Thymus (tissue), 11 donors: ENCODE data around the gene SCRN1. TPM values are rescaled to one million over a fixed set of nuclear protein-coding genes. Genes with fewer than 3 reads are reported as not detected.

Experiments used
- DNase-seq, 9 donors: peaks; one replicate each; pipeline ENCODE4 v3.0.0-alpha.2; 2013; ENCODE audit warnings: low spot score in 9 of 9, low read depth in 6 of 9, missing footprints in 1 of 9
- H3K27ac ChIP-seq, 2 donors: one replicate each; pipeline ENCODE4 v1.5.1; 2013; ENCODE audit warnings: control low read depth in 1 of 2, low read depth in 1 of 2, low read length in 1 of 2, mild to moderate bottlenecking in 1 of 2, moderate library complexity in 1 of 2
- H3K27me3 ChIP-seq, 2 donors: one replicate each; pipeline ENCODE4 v1.5.1; 2013; ENCODE audit warnings: low read length in 1 of 2; ENCODE audit not compliant: control insufficient read depth in 2 of 2, insufficient read depth in 1 of 2
- H3K36me3 ChIP-seq, 2 donors: one replicate each; pipeline ENCODE4 v1.5.1; 2013; ENCODE audit warnings: low read length in 1 of 2, mild to moderate bottlenecking in 1 of 2, moderate library complexity in 1 of 2; ENCODE audit not compliant: control insufficient read depth in 2 of 2, insufficient read depth in 2 of 2
- H3K4me1 ChIP-seq, 2 donors: one replicate each; pipeline ENCODE4 v1.5.1; 2013; ENCODE audit warnings: low read length in 2 of 2; ENCODE audit not compliant: control insufficient read depth in 2 of 2, insufficient read depth in 2 of 2
- H3K4me3 ChIP-seq, 2 donors: one replicate each; pipeline ENCODE4 v1.5.1; 2013; ENCODE audit warnings: low read length in 2 of 2, control low read depth in 1 of 2, mild to moderate bottlenecking in 1 of 2
- H3K9me3 ChIP-seq, 2 donors: one replicate each; pipeline ENCODE4 v1.5.1; 2013; ENCODE audit warnings: low read length in 1 of 2, mild to moderate bottlenecking in 1 of 2; ENCODE audit not compliant: control insufficient read depth in 2 of 2, insufficient read depth in 1 of 2
- WGBS: extraction: QIAGEN DNeasy Blood & Tissue Kit; methylation state at CpG from one replicate; pipeline ENCODE4 v1.1.7; 2013; 5-methylcytosine and 5-hydroxymethylcytosine counted together
- polyA plus RNA-seq: library from polyadenylated mRNA; stranded (reverse); fragments of 200-250 nt; gene quantifications from one replicate; pipeline ENCODE4 v1.2.3, GENCODE V29; 2013
- total RNA-seq: library from RNA; stranded (reverse); fragments of 120-200 nt; gene quantifications from one replicate; pipeline ENCODE4 v1.2.4, GENCODE V29; 2013
- donor health status: healthy.

Gene SCRN1
- total and polyA plus RNA-seq, 2 donors: 11.6 to 46.7 TPM

GRCh38 chr7:30019960-30020359, 30.4 kb upstream of the SCRN1 start:
- Histone ChIP-seq H3K27me3 (no peaks in the 10 kb centered on the region), H3K36me3 (no peaks in the 10 kb centered on the region), H3K4me1 (peaks cover 0 to under 1% of the 10 kb centered on the region in 2 donors), H3K9me3 (no peaks in the 10 kb centered on the region), H3K27ac (no peak overlapping the region), H3K4me3 (no peak overlapping the region)
- DNase-seq: no peak
- WGBS: 100% methylated on average over 1 of the region's 1 CpG

GRCh38 chr7:30019387-30019786, 29.8 kb upstream of the SCRN1 start:
- no peaks in the 10 kb centered on the region for H3K36me3 ChIP-seq
- no peak overlapping the region for H3K27ac ChIP-seq
- H3K4me3 ChIP-seq: no peak overlapping the region
- H3K4me1 ChIP-seq: no peaks in the 10 kb centered on the region
- WGBS: 97% methylated on average over 1 of the region's 1 CpG
- DNase-seq: no peak
- no peaks in the 10 kb centered on the region for H3K9me3 ChIP-seq
- no peaks in the 10 kb centered on the region for H3K27me3 ChIP-seq

GRCh38 chr7:30018451-30018850, 28.9 kb upstream of the SCRN1 start:
- H3K27me3 ChIP-seq: no peaks in the 10 kb centered on the region
- no peaks in the 10 kb centered on the region for H3K36me3 ChIP-seq
- H3K27ac ChIP-seq: no peak overlapping the region
- H3K4me3 ChIP-seq: no peak overlapping the region
- no peaks in the 10 kb centered on the region for H3K4me1 ChIP-seq
- DNase-seq: no peak
- H3K9me3 ChIP-seq: no peaks in the 10 kb centered on the region

- Histone ChIP-seq H3K27ac (no peak overlapping the region), H3K9me3 (no peaks in the 10 kb centered on the region), H3K36me3 (no peaks in the 10 kb centered on the region), H3K27me3 (no peaks in the 10 kb centered on the region), H3K4me1 (no peaks in the 10 kb centered on the region), H3K4me3 (no peak overlapping the region)
- 97% methylated on average over 3 of the region's 3 CpGs for WGBS
- no peak for DNase-seq
Observed at GRCh38 chr7:30012757-30013156, 23.2 kb upstream of the SCRN1 start.

- 97% methylated on average over 6 of the region's 6 CpGs for WGBS
- Histone ChIP-seq H3K36me3 (no peaks in the 10 kb centered on the region), H3K27ac (no peak overlapping the region), H3K27me3 (no peaks in the 10 kb centered on the region), H3K4me3 (no peak overlapping the region), H3K9me3 (no peaks in the 10 kb centered on the region), H3K4me1 (no peaks in the 10 kb centered on the region)
- no peak for DNase-seq
Observed at GRCh38 chr7:30010021-30010420, 20.4 kb upstream of the SCRN1 start.

GRCh38 chr7:30005464-30005863, 15.9 kb upstream of the SCRN1 start:
- DNase-seq: no peak
- Histone ChIP-seq H3K27ac (no peak overlapping the region), H3K4me1 (no peaks in the 10 kb centered on the region), H3K4me3 (no peak overlapping the region), H3K9me3 (no peaks in the 10 kb centered on the region), H3K36me3 (no peaks in the 10 kb centered on the region), H3K27me3 (no peaks in the 10 kb centered on the region)
- WGBS: 89% methylated on average over 3 of the region's 3 CpGs

GRCh38 chr7:30003098-30003497, 13.5 kb upstream of the SCRN1 start:
- no peaks in the 10 kb centered on the region for H3K36me3 ChIP-seq
- H3K4me3 ChIP-seq: no peak overlapping the region
- no peaks in the 10 kb centered on the region for H3K4me1 ChIP-seq
- no peak for DNase-seq
- WGBS: 94% methylated on average over 6 of the region's 6 CpGs
- H3K9me3 ChIP-seq: no peaks in the 10 kb centered on the region
- H3K27ac ChIP-seq: no peak overlapping the region
- H3K27me3 ChIP-seq: no peaks in the 10 kb centered on the region

GRCh38 chr7:30001998-30002397, 12.4 kb upstream of the SCRN1 start:
- 98% methylated on average over 2 of the region's 2 CpGs for WGBS
- DNase-seq: no peak
- Histone ChIP-seq H3K27ac (no peak overlapping the region), H3K27me3 (no peaks in the 10 kb centered on the region), H3K4me3 (no peak overlapping the region), H3K4me1 (no peaks in the 10 kb centered on the region), H3K36me3 (no peaks in the 10 kb centered on the region), H3K9me3 (no peaks in the 10 kb centered on the region)

GRCh38 chr7:29998489-29998888, 8.9 kb upstream of the SCRN1 start:
- no peak for DNase-seq
- H3K27me3 ChIP-seq: no peaks in the 10 kb centered on the region
- H3K4me3 ChIP-seq: no peak overlapping the region
- no peaks in the 10 kb centered on the region for H3K4me1 ChIP-seq
- H3K27ac ChIP-seq: no peak overlapping the region
- H3K9me3 ChIP-seq: peaks cover 2 to 4% of the 10 kb centered on the region in 2 donors
- no peaks in the 10 kb centered on the region for H3K36me3 ChIP-seq

GRCh38 chr7:29996321-29996720, 6.7 kb upstream of the SCRN1 start:
- DNase-seq: no peak
- H3K36me3 ChIP-seq: no peaks in the 10 kb centered on the region
- H3K4me3 ChIP-seq: no peak overlapping the region
- no peak overlapping the region for H3K27ac ChIP-seq
- H3K27me3 ChIP-seq: no peaks in the 10 kb centered on the region
- H3K9me3 ChIP-seq: peaks cover 2 to 7% of the 10 kb centered on the region in 2 donors
- H3K4me1 ChIP-seq: no peaks in the 10 kb centered on the region
